K562 (cell line): Measurements from ENCODE around the gene SNU13. TPM values are rescaled to one million over a fixed set of nuclear protein-coding genes. Genes with fewer than 3 reads are reported as not detected.

Source experiments
- CREM ChIP-seq: IDR thresholded peaks from 2 replicates; pipeline ENCODE4 v1.6.1; 2014; ENCODE audit warnings: antibody characterized with exemption, low read depth
- LARP7 ChIP-seq: fragments of 450-650 bp; IDR thresholded peaks from 2 replicates; pipeline ENCODE4 v1.6.1; 2016
- NBN ChIP-seq: fragments of 450-650 bp; IDR thresholded peaks from 2 replicates; pipeline ENCODE4 v1.6.1; 2016; ENCODE audit warnings: low read depth, mild to moderate bottlenecking
- PRMT5 ChIP-seq: sonication (generic); formaldehyde crosslinking; IDR thresholded peaks from 2 replicates; pipeline ENCODE4 v1.5.0; 2020; ENCODE audit warnings: missing genetic modification reagents
- ZBTB5 ChIP-seq: fragments of 450-650 bp; IDR thresholded peaks from 2 replicates; pipeline ENCODE4 v1.6.1; 2017; ENCODE audit warnings: antibody characterized with exemption
- polyA plus RNA-seq, 8 experiments: library from polyadenylated mRNA; depleted of rRNA in 4 of 8; stranded (reverse) in 5 of 8; unstranded in 3 of 8; fragments of >200 nt; fragmentation: Nextera tagmentation in 2 of 8; fragmentation: Illumina TruSeq in 1 of 8; extraction: Ambion mirVana in 2 of 8; extraction: Trizol in 1 of 8; gene quantifications; 2 replicates each; pipeline versions ENCODE4 v1.2.1 to v1.2.3, GENCODE V29; 2011 to 2014; ENCODE audit warnings: inconsistent platforms in 1 of 8, missing spikeins in 1 of 8
- total RNA-seq, 7 experiments: library from RNA; depleted of rRNA in 6 of 7; stranded (reverse); fragments of >200 nt in 6 of 7; fragmentation: Illumina TruSeq in 2 of 7; extraction: Trizol in 2 of 7; gene quantifications; 2 replicates each; pipeline versions ENCODE4 v1.2.1 to v1.2.3, GENCODE V29; 2011 to 2021; ENCODE audit warnings: low replicate concordance in 1 of 7
- TF ChIP-seq, protein P1 (sequence below): fragments of 450-650 bp; IDR thresholded peaks from 2 replicates; pipeline ENCODE4 v1.6.1; 2016; ENCODE audit warnings: mild to moderate bottlenecking, moderate library complexity

Gene SNU13
- total and polyA plus RNA-seq, 9 of the 15 experiments (the other 6 are each of a cell fraction or from before 2014, with no cell fraction given), result 185 to 981 (median 283) TPM

DNA sequence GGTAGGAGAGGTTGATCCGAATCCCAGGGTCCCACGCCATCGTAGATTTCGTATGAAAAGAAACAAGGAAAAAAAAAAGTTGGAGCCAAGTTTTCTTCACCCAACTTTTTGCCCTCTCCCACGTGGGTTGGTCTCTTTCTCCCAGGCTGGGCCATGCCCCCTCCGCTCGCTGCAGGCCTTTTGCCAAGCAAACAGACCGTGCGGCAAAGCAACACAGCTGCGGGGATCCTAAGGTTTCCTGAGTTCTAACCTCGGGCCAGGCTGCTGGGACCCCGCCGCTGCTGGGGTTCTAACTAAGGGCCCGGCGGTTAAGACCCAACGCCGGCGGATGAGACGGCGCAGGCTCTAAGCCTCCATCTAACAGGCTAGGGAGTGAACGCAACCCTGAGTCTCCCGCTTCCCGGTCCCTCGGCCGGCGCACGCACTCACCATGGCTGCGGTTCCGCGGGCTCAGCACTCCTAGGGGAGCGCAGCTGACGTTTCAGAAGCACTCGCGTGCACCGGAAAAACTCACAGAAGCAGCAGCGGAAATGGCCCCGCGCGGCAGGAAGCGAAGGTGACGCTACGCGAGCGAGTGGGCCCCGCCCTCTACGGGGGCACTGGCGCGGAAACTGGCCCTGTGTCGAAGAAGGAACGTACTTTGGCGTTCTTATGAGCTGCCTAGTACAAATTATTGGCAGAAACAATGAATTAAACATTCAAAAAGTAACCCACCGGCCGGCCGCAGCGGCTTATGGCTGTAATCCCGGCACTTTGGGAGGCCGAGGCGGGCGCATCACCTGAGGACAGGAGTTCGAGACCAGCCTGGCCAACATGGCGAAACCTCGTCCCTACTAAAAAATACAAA lies at the start of gene SNU13 (continued):
- TF ChIP-seq, protein P1, sequence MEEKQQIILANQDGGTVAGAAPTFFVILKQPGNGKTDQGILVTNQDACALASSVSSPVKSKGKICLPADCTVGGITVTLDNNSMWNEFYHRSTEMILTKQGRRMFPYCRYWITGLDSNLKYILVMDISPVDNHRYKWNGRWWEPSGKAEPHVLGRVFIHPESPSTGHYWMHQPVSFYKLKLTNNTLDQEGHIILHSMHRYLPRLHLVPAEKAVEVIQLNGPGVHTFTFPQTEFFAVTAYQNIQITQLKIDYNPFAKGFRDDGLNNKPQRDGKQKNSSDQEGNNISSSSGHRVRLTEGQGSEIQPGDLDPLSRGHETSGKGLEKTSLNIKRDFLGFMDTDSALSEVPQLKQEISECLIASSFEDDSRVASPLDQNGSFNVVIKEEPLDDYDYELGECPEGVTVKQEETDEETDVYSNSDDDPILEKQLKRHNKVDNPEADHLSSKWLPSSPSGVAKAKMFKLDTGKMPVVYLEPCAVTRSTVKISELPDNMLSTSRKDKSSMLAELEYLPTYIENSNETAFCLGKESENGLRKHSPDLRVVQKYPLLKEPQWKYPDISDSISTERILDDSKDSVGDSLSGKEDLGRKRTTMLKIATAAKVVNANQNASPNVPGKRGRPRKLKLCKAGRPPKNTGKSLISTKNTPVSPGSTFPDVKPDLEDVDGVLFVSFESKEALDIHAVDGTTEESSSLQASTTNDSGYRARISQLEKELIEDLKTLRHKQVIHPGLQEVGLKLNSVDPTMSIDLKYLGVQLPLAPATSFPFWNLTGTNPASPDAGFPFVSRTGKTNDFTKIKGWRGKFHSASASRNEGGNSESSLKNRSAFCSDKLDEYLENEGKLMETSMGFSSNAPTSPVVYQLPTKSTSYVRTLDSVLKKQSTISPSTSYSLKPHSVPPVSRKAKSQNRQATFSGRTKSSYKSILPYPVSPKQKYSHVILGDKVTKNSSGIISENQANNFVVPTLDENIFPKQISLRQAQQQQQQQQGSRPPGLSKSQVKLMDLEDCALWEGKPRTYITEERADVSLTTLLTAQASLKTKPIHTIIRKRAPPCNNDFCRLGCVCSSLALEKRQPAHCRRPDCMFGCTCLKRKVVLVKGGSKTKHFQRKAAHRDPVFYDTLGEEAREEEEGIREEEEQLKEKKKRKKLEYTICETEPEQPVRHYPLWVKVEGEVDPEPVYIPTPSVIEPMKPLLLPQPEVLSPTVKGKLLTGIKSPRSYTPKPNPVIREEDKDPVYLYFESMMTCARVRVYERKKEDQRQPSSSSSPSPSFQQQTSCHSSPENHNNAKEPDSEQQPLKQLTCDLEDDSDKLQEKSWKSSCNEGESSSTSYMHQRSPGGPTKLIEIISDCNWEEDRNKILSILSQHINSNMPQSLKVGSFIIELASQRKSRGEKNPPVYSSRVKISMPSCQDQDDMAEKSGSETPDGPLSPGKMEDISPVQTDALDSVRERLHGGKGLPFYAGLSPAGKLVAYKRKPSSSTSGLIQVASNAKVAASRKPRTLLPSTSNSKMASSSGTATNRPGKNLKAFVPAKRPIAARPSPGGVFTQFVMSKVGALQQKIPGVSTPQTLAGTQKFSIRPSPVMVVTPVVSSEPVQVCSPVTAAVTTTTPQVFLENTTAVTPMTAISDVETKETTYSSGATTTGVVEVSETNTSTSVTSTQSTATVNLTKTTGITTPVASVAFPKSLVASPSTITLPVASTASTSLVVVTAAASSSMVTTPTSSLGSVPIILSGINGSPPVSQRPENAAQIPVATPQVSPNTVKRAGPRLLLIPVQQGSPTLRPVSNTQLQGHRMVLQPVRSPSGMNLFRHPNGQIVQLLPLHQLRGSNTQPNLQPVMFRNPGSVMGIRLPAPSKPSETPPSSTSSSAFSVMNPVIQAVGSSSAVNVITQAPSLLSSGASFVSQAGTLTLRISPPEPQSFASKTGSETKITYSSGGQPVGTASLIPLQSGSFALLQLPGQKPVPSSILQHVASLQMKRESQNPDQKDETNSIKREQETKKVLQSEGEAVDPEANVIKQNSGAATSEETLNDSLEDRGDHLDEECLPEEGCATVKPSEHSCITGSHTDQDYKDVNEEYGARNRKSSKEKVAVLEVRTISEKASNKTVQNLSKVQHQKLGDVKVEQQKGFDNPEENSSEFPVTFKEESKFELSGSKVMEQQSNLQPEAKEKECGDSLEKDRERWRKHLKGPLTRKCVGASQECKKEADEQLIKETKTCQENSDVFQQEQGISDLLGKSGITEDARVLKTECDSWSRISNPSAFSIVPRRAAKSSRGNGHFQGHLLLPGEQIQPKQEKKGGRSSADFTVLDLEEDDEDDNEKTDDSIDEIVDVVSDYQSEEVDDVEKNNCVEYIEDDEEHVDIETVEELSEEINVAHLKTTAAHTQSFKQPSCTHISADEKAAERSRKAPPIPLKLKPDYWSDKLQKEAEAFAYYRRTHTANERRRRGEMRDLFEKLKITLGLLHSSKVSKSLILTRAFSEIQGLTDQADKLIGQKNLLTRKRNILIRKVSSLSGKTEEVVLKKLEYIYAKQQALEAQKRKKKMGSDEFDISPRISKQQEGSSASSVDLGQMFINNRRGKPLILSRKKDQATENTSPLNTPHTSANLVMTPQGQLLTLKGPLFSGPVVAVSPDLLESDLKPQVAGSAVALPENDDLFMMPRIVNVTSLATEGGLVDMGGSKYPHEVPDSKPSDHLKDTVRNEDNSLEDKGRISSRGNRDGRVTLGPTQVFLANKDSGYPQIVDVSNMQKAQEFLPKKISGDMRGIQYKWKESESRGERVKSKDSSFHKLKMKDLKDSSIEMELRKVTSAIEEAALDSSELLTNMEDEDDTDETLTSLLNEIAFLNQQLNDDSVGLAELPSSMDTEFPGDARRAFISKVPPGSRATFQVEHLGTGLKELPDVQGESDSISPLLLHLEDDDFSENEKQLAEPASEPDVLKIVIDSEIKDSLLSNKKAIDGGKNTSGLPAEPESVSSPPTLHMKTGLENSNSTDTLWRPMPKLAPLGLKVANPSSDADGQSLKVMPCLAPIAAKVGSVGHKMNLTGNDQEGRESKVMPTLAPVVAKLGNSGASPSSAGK, result peak; percentile 18
- no peak for TF ChIP-seq NBN
- TF ChIP-seq CREM, result peak; percentile 93
- no peak for TF ChIP-seq ZBTB5
- TF ChIP-seq LARP7, result no peak
- no peak for TF ChIP-seq PRMT5 (CRISPR knock-in tag)
